Activated T-cell treated with anti-CD3 and anti-CD28 coated beads, Interleukin-2, amount 50 U/mL, for 72 hours (primary cell): Measurements from ENCODE around the gene RBAK. TPM values are rescaled to one million over a fixed set of nuclear protein-coding genes. Genes with fewer than 3 reads are reported as not detected.
"Not testable (repeated sequence)": the region's sequence is repeated elsewhere in the genome, so short reads cannot be mapped to it uniquely, and the experiment has no call there.

Experiments
- ATAC-seq, 2 donors: fragments of 150-1000 bp; cut with Tn5 transposase; replicated peaks in 1 of 2; 2 replicates each; pipeline ENCODE4 v1.10.0; 2021; ENCODE audit warnings: moderate library complexity in 2 of 2, mild to moderate bottlenecking in 1 of 2
- DNase-seq, 2 donors: peaks; one replicate each; pipeline ENCODE4 v3.0.0; 2021 to 2022; ENCODE audit warnings: mixed read lengths in 1 of 2
- H3K27ac Mint-ChIP-seq: one replicate; pipeline ENCODE4 v1.8.0; 2022; ENCODE audit warnings: mild to moderate bottlenecking, moderate library complexity, mixed read lengths
- H3K27me3 Mint-ChIP-seq: one replicate; pipeline ENCODE4 v1.8.0; 2022; ENCODE audit warnings: low read depth, mixed read lengths
- H3K36me3 Mint-ChIP-seq, 2 donors: one replicate each; pipeline ENCODE4 v1.8.0; 2022; ENCODE audit warnings: mixed read lengths in 2 of 2, mild to moderate bottlenecking in 1 of 2; ENCODE audit not compliant: insufficient read depth in 2 of 2
- H3K4me1 Mint-ChIP-seq: one replicate; pipeline ENCODE4 v1.8.0; 2022; ENCODE audit warnings: low read depth, mixed read lengths
- H3K4me3 Mint-ChIP-seq, 2 donors: one replicate each; pipeline ENCODE4 v1.8.0; 2022; ENCODE audit warnings: mild to moderate bottlenecking in 2 of 2, mixed read lengths in 2 of 2, moderate library complexity in 2 of 2
- H3K9me3 Mint-ChIP-seq, 2 donors: one replicate each; pipeline ENCODE4 v1.8.0; 2022; ENCODE audit warnings: mixed read lengths in 2 of 2
- total RNA-seq, 2 donors: library from RNA; stranded (reverse); gene quantifications; one replicate each; pipeline ENCODE4 v1.2.3, GENCODE V29; 2022

RBAK gene
- total RNA-seq, 2 donors from 2014 or later, result 12.9 to 14.8 TPM

DNA sequence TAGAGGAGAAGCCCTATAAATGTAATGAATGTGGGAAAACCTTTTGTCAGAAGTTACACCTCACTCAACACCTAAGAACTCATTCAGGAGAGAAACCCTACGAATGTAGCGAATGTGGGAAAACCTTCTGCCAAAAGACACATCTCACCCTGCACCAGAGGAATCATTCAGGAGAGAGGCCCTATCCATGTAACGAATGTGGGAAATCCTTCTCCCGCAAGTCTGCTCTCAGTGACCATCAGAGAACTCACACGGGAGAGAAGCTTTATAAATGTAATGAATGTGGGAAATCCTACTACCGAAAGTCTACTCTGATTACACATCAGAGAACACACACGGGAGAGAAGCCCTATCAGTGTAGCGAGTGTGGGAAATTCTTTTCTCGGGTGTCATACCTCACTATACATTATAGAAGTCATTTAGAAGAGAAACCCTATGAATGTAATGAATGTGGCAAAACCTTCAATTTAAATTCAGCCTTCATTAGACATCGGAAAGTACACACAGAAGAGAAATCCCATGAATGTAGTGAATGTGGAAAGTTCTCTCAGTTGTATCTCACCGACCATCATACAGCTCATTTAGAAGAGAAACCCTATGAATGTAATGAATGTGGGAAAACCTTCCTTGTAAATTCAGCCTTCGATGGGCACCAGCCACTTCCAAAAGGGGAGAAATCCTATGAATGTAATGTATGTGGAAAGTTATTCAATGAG lies 18.9 kb downstream of the RBAK start:
- Mint-ChIP-seq H3K4me3 (no peak overlapping the region), H3K4me1 (no peaks in the 10 kb centered on the region), H3K27me3 (no peaks in the 10 kb centered on the region), H3K36me3 (peaks cover 56 to 85% of the 10 kb centered on the region in 2 donors), H3K27ac (peak overlapping the region; percentile 82), H3K9me3 (peaks cover 20 to 33% of the 10 kb centered on the region in 2 donors)
- ATAC-seq (no peak), DNase-seq (no peak)

DNA sequence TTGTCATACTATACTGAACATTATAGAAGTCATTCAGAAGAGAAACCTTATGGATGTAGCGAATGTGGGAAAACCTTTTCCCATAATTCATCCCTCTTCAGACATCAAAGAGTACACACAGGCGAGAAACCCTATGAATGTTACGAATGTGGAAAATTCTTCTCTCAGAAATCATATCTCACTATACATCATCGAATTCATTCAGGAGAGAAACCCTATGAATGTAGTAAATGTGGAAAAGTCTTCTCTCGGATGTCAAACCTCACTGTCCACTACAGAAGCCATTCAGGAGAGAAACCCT lies 19.4 kb downstream of the RBAK start:
- H3K4me3 Mint-ChIP-seq, result no peak overlapping the region
- H3K9me3 Mint-ChIP-seq, result peaks cover 18 to 33% of the 10 kb centered on the region in 2 donors
- no peaks in the 10 kb centered on the region for H3K4me1 Mint-ChIP-seq
- no peak for DNase-seq
- peak overlapping the region; percentile 82 for H3K27ac Mint-ChIP-seq
- no peak for ATAC-seq
- H3K36me3 Mint-ChIP-seq, result peaks cover 52 to 80% of the 10 kb centered on the region in 2 donors
- H3K27me3 Mint-ChIP-seq, result no peaks in the 10 kb centered on the region

DNA sequence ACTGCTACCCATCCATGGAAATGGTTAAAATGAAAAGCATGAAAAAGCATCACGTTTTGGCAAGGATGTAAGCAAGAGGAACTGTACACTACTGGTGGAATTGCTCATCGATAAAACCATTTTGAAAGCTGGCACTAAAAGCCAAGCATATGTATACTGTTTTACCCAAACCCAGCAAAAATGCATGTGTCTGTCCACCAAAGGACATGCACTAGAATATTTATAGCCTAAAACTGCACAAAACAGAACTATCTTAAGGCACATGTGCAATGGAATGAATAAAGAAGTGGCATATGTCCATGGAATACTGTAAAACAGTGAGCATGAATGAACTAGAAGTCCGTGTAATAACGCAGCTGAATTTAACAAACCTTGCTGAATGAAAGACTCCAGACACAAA lies 22.9 kb downstream of the RBAK start:
- H3K36me3 Mint-ChIP-seq, result peaks cover 39 to 64% of the 10 kb centered on the region in 2 donors
- H3K4me1 Mint-ChIP-seq, result peaks cover 11% of the 10 kb centered on the region
- ATAC-seq, result no peak
- DNase-seq, result no peak
- H3K27ac Mint-ChIP-seq, result no peak overlapping the region
- peaks cover 7% of the 10 kb centered on the region for H3K27me3 Mint-ChIP-seq
- H3K9me3 Mint-ChIP-seq, result peaks cover 19 to 28% of the 10 kb centered on the region in 2 donors
- no peak overlapping the region for H3K4me3 Mint-ChIP-seq

DNA sequence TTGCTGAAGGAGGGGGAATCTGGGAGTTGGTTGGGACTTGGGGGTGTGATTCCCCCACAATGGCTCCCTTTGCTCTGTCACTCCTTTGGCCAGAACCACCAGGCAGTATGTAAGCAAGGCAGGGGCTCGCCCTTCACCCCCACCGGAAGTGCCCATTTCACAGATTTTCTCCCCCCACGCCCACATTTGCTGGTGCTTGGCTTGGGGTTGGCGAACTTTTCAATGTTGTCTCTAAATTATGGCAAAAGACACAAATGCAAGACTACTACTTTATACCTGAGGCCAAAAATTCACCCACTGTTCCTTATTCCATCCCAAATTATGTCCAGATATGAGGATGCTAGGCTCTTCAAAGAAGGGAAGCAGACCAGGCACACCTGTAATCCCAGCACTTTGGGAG lies 24.5 kb downstream of the RBAK start:
- ATAC-seq (no peak), DNase-seq (no peak)
- no peak overlapping the region for H3K4me3 Mint-ChIP-seq
- H3K9me3 Mint-ChIP-seq, result peaks cover 13 to 22% of the 10 kb centered on the region in 2 donors
- peaks cover 22 to 47% of the 10 kb centered on the region in 2 donors for H3K36me3 Mint-ChIP-seq
- H3K4me1 Mint-ChIP-seq, result peaks cover 11% of the 10 kb centered on the region
- no peak overlapping the region for H3K27ac Mint-ChIP-seq
- H3K27me3 Mint-ChIP-seq, result peaks cover 7% of the 10 kb centered on the region

DNA sequence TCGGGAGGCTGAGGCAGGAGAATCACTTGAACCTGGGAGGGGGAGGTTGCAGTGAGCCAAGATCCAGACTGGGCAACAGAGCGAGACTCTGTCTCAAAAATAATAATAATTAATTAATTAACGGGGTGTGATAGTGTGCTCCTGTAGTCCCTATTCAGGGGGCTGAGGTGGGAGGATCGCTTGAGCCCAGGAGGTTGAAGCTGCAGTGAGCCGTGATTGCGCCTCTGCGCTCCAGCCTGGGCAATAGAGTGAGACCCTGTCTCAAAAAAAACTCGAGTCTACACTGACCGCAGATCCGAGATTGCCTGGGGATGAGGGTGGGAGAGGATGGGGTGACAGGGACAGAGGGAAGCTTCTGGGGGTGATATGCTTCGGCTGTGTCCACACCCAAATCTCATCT lies 29.5 kb downstream of the RBAK start:
- not testable (repeated sequence) for H3K9me3 Mint-ChIP-seq, H3K4me3 Mint-ChIP-seq, H3K27me3 Mint-ChIP-seq, DNase-seq, ATAC-seq, H3K27ac Mint-ChIP-seq
- peaks cover 17% of the 10 kb centered on the region for H3K4me1 Mint-ChIP-seq
- peaks cover 8 to 14% of the 10 kb centered on the region in 2 donors for H3K36me3 Mint-ChIP-seq

DNA sequence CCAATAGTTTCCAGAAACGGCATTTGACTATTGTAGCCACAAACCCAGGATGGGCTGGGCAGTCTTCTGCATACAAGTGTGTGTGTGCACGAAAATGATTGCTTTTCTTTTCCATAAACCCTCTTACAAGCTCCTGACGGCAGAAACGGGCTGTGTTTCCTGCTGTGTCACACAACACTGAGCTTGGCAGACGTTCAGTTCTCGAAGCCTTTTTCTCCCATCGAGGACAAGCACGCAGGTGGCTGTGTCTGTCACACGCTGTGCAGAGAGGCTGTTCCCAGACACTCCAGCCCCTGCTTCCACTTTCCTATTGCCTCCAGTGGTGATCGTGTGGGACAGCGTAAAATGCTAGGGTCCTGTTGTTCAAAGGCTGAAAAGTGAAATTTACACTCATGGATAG lies 32.1 kb downstream of the RBAK start:
- no peak for DNase-seq
- Mint-ChIP-seq H3K9me3 (no peaks in the 10 kb centered on the region), H3K27me3 (no peaks in the 10 kb centered on the region), H3K36me3 (no peaks in the 10 kb centered on the region), H3K4me1 (peaks cover 6% of the 10 kb centered on the region), H3K27ac (no peak overlapping the region), H3K4me3 (peak overlapping the region in 1 of 2 donors; percentile 14)
- ATAC-seq, result no peak

DNA sequence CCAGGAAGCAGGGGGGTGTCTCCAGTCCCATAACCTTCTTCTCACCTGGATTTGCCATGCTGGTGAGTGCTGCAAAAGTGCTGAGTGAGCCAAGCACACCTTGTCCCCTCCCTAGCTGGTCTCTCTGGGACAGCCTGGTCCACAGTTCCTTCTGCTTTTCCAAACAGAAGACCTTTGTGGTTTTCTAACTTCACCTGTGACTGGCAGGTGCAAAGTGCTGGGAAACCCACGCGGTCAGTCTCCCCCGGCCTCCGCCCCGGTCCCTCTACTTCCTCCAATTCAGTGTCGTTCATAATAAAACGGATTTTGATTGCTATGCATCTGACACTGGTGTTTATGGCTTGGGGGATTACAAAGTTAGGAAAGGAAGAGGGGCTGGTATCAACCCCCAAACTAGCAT lies 37.1 kb downstream of the RBAK start:
- H3K4me3 Mint-ChIP-seq, result no peak overlapping the region
- H3K27me3 Mint-ChIP-seq, result no peaks in the 10 kb centered on the region
- peaks cover 8% of the 10 kb centered on the region for H3K4me1 Mint-ChIP-seq
- ATAC-seq (no peak), DNase-seq (no peak)
- H3K27ac Mint-ChIP-seq, result no peak overlapping the region
- H3K36me3 Mint-ChIP-seq, result no peaks in the 10 kb centered on the region
- no peaks in the 10 kb centered on the region for H3K9me3 Mint-ChIP-seq

DNA sequence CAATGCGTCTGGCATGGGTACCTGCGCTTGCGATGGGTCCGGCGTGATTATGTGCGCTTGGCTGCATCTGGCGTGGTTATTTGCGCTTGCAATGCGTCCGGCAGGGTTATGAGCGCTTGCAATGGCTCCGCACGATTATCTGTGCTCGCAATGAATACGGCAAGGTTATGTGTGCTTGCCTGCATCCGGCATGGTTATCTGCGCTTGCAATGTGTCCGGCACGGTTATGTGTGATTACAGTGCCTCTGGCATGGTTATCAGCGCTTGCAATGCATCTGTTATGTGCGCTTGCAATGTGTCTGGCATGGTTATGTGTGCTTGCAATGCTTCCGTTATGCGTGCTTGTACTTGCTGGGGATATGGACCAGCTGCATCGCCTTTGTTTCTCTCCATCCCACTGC lies 37.7 kb downstream of the RBAK start:
- DNase-seq (no peak), ATAC-seq (no peak)
- Mint-ChIP-seq H3K27me3 (no peaks in the 10 kb centered on the region), H3K36me3 (no peaks in the 10 kb centered on the region), H3K4me1 (peaks cover 6% of the 10 kb centered on the region), H3K27ac (no peak overlapping the region), H3K4me3 (no peak overlapping the region), H3K9me3 (no peaks in the 10 kb centered on the region)

DNA sequence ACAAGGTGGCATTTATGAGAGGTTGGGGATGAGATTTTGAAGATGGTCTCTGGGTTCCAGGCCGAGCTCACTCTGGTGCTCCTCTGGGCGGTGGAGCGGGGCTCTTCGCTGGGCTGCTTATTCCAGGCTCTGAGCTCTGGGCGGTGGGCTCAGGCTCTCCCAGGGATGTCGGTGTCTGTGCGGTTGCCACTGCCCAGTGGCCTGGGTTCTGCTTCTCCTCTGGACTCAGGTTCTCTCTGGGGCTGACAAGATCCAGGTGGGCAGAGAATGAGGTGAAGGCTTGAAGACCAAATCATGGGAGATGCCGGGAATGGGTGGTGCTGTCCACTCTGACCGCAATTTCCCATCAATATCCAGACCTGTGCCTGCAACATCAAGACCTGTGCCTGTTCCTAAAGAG lies 40.6 kb downstream of the RBAK start:
- DNase-seq (no peak), ATAC-seq (no peak)
- H3K27me3 Mint-ChIP-seq, result no peaks in the 10 kb centered on the region
- H3K36me3 Mint-ChIP-seq, result no peaks in the 10 kb centered on the region
- H3K4me1 Mint-ChIP-seq, result peaks cover 6% of the 10 kb centered on the region
- H3K9me3 Mint-ChIP-seq, result no peaks in the 10 kb centered on the region
- H3K4me3 Mint-ChIP-seq, result peak overlapping the region in 1 of 2 donors; percentile 24
- H3K27ac Mint-ChIP-seq, result no peak overlapping the region

DNA sequence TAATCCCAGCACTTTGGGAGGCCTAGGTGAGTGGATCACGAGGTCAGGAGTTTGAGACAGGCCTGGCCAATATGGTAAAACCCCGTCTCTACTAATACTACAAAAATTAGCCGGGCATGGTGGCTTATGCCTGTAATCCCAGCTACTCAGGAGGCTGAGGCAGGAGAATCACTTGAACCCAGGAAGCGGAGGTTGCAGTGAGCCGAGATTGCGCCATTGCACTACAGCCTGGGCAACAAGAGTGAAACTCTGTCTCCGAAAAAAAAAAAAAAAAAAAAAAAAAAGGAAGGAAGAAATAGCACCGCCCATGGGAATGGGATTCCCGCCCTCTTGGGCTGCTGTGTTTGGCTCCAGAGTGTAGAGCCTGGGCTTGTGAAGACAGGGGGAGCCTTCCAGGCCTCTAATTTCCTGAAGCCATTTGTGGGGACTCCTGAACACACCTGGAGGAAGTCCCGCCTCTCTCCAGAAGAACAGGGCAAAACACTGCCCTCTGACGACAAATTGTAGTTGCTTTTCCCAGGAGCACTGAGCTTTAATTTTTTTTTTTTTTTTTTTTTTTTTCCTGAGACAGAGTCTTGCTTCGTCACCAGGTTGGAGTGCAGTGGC lies 42.7 kb downstream of the RBAK start:
- not testable (repeated sequence) for H3K4me1 Mint-ChIP-seq

DNA sequence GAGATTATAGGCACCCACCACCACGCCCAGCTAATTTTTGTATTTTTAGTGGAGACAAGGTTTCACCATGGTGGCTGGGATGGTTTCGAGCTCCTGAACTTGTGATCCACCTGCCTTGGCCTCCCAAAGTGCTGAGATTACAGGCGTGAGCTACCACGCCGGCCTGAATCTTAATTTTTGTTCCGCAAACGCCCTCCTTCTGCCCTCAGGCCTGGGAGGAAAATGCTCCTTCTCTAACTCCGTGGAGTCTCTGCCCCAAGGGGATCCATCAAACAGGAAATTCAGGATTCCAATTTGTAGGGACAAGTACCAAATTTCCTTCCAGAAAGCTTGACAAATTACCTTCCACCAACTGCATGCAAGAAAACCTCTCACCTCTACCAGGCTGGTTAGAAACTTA lies 43.2 kb downstream of the RBAK start:
- Mint-ChIP-seq H3K4me1 (peaks cover 6% of the 10 kb centered on the region), H3K4me3 (no peak overlapping the region), H3K36me3 (peaks cover 2 to 6% of the 10 kb centered on the region in 2 donors), H3K27me3 (no peaks in the 10 kb centered on the region), H3K27ac (no peak overlapping the region), H3K9me3 (peaks cover 3 to 5% of the 10 kb centered on the region in 2 donors)
- ATAC-seq, result no peak
- DNase-seq, result no peak

More for the DNA sequence above, 42.7 kb downstream of the RBAK start:
- H3K4me3 Mint-ChIP-seq, H3K9me3 Mint-ChIP-seq, H3K36me3 Mint-ChIP-seq, DNase-seq, ATAC-seq, H3K27me3 Mint-ChIP-seq, H3K27ac Mint-ChIP-seq: not testable (repeated sequence)

DNA sequence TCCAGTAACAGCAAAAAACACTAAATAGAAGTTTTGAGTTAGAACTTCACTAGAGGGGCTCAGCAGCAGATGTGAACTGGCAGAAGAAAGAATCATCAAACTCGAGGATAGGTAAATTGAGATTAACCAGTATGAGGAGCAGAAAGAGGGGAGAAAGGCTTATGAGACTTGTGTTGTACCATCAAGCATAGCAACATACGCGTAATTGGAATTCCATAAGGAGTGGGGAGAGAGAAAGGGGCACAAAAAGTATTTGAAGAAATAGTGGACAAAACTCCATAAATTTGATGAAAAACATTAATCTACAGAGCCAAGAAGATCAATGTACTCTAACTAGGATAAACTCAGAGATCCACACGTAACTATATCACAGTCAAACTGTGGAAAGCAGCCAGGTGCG lies 48.3 kb downstream of the RBAK start:
- no peaks in the 10 kb centered on the region for H3K4me1 Mint-ChIP-seq
- H3K36me3 Mint-ChIP-seq, result peaks cover 14% of the 10 kb centered on the region in 2 donors
- no peak for ATAC-seq
- no peaks in the 10 kb centered on the region for H3K27me3 Mint-ChIP-seq
- peaks cover 13% of the 10 kb centered on the region in 2 donors for H3K9me3 Mint-ChIP-seq
- no peak overlapping the region for H3K4me3 Mint-ChIP-seq
- DNase-seq, result no peak
- H3K27ac Mint-ChIP-seq, result no peak overlapping the region

DNA sequence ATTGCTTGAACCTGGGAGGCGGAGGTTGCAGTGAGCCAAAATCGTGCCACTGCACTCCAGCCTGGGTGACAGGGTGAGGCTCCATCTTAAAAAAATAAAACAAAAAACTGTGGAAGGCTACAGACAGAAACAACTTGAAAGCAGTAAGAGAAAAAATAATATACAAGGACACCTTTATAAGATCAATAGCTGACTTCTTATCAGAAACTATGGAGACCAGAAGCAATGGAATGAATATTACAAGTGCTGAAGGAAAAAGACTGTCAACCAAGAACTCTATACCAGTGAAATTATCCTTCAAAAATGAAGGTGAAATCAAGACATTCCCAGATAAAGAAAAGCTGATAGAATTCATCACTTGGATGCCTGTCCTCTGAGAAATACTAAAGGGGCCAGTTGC lies 49.0 kb downstream of the RBAK start:
- no peak overlapping the region for H3K27ac Mint-ChIP-seq

DNA sequence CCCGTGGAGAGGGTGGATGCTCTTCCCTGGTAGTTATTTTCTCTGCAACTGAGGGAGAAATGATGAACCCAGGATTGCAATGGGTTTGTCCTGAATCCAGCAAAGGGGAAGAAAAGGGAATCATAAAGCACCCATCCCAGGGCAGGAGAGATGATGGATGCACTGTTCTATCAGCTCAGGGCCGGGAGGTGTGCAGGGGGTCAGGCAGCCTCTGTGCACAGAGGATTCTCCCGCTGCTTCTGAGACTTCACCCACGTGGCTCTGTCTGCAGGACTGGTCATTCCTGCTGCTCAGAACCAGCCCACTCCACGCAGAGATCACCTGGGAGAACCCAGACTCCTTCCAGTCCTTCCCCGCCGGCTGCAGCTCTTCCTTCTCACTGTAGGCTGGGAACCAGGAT lies 70.7 kb downstream of the RBAK start:
- H3K9me3 Mint-ChIP-seq, result no peaks in the 10 kb centered on the region
- no peak for DNase-seq
- no peak for ATAC-seq
- H3K36me3 Mint-ChIP-seq, result no peaks in the 10 kb centered on the region
- H3K27ac Mint-ChIP-seq, result no peak overlapping the region
- H3K27me3 Mint-ChIP-seq, result no peaks in the 10 kb centered on the region
- H3K4me1 Mint-ChIP-seq, result no peaks in the 10 kb centered on the region
- H3K4me3 Mint-ChIP-seq, result no peak overlapping the region

More for the DNA sequence above, 49.0 kb downstream of the RBAK start:
- Mint-ChIP-seq H3K4me3 (no peak overlapping the region), H3K4me1 (no peaks in the 10 kb centered on the region), H3K27me3 (no peaks in the 10 kb centered on the region), H3K36me3 (peaks cover 14 to 16% of the 10 kb centered on the region in 2 donors), H3K9me3 (peaks cover 13 to 16% of the 10 kb centered on the region in 2 donors)
- ATAC-seq, result no peak
- DNase-seq, result no peak
